Activated CD8-positive, alpha-beta memory T cell treated with anti-CD3 and anti-CD28 coated beads, Interleukin-2, amount 10 ng/mL, durations not matched to agents 7 days and 5 days (primary cell): ENCODE measurements around the gene DHCR7. TPM values are rescaled to one million over a fixed set of nuclear protein-coding genes. Genes with fewer than 3 reads are reported as not detected.

Experiments used
- ATAC-seq: fragments of 150-1000 bp; cut with Tn5 transposase; one replicate; pipeline ENCODE4 v1.10.0; 2021; ENCODE audit warnings: moderate library complexity
- CTCF ChIA-PET: fragments of 350-600 bp; sonication (Branson Sonifier 250); formaldehyde crosslinking; loops from one replicate; lab custom pipeline; 2021; ENCODE audit warnings: antibody characterized with exemption; lab: Charles Lee
- DNase-seq: peaks from one replicate; pipeline ENCODE4 v3.0.0-alpha.2; 2020
- H3K27ac Mint-ChIP-seq: one replicate; pipeline ENCODE4 v1.8.0; 2021; ENCODE audit warnings: mild to moderate bottlenecking, mixed read lengths
- H3K27me3 Mint-ChIP-seq: one replicate; pipeline ENCODE4 v1.8.0; 2021; ENCODE audit warnings: mixed read lengths
- H3K36me3 Mint-ChIP-seq: one replicate; pipeline ENCODE4 v1.8.0; 2021; ENCODE audit warnings: mild to moderate bottlenecking, mixed read lengths
- H3K4me1 Mint-ChIP-seq: one replicate; pipeline ENCODE4 v1.8.0; 2021; ENCODE audit warnings: mixed read lengths
- H3K4me3 Mint-ChIP-seq: one replicate; pipeline ENCODE4 v1.8.0; 2021; ENCODE audit warnings: mild to moderate bottlenecking, moderate library complexity, mixed read lengths
- H3K9me3 Mint-ChIP-seq: one replicate; pipeline ENCODE4 v1.8.0; 2022; ENCODE audit warnings: low read depth, mixed read lengths
- total RNA-seq, 2 experiments: library from RNA; stranded (reverse); gene quantifications; one replicate each; pipeline ENCODE4 v1.2.3, GENCODE V29; 2021

Gene DHCR7
- total RNA-seq, 2 experiments from 2014 or later: 54.7 to 90.5 TPM

GRCh38 chr11:71484248-71485062, 36.3 kb upstream of the DHCR7 start:
- no peak for ATAC-seq
- Mint-ChIP-seq H3K36me3 (peaks cover 48% of the 10 kb centered on the region), H3K4me3 (no peak overlapping the region), H3K27me3 (no peaks in the 10 kb centered on the region), H3K4me1 (peaks cover 15% of the 10 kb centered on the region), H3K27ac (no peak overlapping the region), H3K9me3 (no peaks in the 10 kb centered on the region)
- CTCF ChIA-PET: no interaction called here
- DNase-seq: no peak

DNA sequence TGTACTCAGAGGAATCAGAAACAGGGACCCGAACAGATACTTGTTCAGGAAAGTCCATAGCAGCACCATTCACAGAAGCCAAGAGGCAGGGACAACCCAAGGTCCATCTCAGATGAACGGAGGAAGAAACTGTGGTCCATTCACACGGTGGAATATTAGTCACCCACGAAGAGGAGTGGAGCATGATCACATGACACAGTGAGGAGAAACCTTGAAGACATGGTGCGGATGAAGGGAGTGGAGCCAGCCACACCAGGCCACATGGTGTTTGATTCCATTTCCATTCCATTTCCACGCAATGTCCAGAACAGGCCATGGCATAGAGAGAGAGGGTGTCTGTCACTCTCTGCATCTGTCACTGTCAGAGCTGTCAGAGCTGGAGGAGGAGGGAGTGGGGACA, 35.5 kb upstream of the DHCR7 start:
- no peak for DNase-seq
- H3K27me3 Mint-ChIP-seq: no peaks in the 10 kb centered on the region
- no peaks in the 10 kb centered on the region for H3K9me3 Mint-ChIP-seq
- peaks cover 8% of the 10 kb centered on the region for H3K4me1 Mint-ChIP-seq
- no peak overlapping the region for H3K27ac Mint-ChIP-seq
- H3K4me3 Mint-ChIP-seq: no peak overlapping the region
- peaks cover 50% of the 10 kb centered on the region for H3K36me3 Mint-ChIP-seq
- no peak for ATAC-seq
- CTCF ChIA-PET: no interaction called here

DNA sequence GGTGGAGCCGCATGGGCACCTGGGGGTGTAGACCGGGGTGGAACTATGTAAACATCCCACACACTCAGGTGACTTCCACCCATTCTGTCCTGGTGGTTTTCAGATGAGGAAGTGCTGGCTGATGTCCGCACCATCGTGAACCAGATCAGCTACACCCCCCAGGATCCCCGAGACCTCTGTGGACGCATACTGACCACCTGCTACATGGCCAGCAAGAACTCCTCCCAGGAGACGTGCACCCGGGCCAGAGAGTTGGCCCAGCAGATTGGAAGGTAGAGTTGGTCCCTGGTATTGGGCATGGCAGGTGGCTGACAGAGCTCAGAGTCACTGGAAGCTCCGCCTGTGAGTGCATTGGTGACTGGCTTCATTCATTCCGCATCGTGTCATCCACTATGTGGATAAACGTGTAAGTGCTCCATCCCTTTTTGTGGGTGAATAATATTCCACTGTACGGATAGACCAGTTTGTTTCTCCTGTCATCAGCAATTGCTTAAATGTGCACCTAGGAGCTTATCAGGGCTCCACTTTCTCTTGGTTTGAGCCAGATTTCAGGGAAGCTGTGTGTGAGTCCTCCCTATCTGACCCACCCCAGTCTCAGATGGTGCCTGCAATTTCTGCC, 34.7 kb upstream of the DHCR7 start:
- peaks cover 50% of the 10 kb centered on the region for H3K36me3 Mint-ChIP-seq
- no peaks in the 10 kb centered on the region for H3K27me3 Mint-ChIP-seq
- no peak overlapping the region for H3K4me3 Mint-ChIP-seq
- no peak overlapping the region for H3K27ac Mint-ChIP-seq
- H3K4me1 Mint-ChIP-seq: peaks cover 1% of the 10 kb centered on the region
- no peak for ATAC-seq
- CTCF ChIA-PET: no interaction called here
- DNase-seq: no peak
- H3K9me3 Mint-ChIP-seq: no peaks in the 10 kb centered on the region

- CTCF ChIA-PET: no interaction called here
- DNase-seq (no peak), ATAC-seq (no peak)
- H3K27me3 Mint-ChIP-seq: no peaks in the 10 kb centered on the region
- H3K4me3 Mint-ChIP-seq: no peak overlapping the region
- H3K27ac Mint-ChIP-seq: no peak overlapping the region
- H3K36me3 Mint-ChIP-seq: peaks cover 48% of the 10 kb centered on the region
- H3K4me1 Mint-ChIP-seq: no peaks in the 10 kb centered on the region
- no peaks in the 10 kb centered on the region for H3K9me3 Mint-ChIP-seq
Measured at GRCh38 chr11:71482216-71482615, 34.0 kb upstream of the DHCR7 start.

DNA sequence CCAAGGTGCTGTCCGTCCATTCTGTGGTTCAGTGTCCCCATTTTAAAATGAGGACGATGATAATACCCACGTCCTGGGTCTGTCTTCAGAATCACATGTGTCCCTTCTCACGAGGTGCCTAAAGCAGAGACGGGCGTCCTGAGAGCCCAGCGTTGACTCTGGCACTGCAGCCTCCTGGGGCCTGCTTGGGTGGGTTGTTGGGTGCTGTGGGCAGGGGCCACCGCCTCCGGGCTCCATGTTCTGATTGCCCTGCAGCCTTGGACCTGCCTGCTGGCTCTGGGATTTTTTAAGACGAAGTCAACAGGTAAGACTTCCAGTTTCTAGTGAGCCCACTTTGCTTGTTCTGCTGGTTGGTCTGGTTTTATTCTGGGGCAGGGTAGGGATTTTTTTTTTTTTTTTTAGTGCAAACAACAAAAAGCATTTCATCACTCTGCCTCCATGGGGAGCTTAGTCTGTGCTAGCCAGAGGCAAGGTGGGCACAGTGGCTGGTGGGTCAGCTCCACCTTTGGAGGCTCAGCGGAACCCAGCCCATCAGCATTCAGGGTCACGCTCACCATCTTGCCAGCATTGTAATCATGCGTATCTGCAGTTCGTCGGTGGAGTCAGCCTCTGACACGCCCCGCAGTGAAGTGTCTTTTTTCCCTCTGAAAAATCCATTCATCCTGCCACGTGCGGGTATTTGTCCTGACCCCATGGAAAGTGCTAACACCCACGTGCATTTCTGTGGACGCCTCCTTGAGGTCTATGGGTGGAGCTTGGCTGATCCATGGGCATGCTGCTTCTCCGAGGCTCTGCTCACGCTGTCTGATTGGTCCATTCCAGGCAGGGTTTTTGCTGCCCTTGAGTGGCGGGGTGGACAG, 33.1 kb upstream of the DHCR7 start:
- no peak for ATAC-seq
- Mint-ChIP-seq H3K4me3 (no peak overlapping the region), H3K27me3 (no peaks in the 10 kb centered on the region), H3K36me3 (peaks cover 46% of the 10 kb centered on the region), H3K4me1 (no peaks in the 10 kb centered on the region), H3K9me3 (no peaks in the 10 kb centered on the region), H3K27ac (no peak overlapping the region)
- CTCF ChIA-PET: no interaction called here
- no peak for DNase-seq

GRCh38 chr11:71478528-71478840, 30.3 kb upstream of the DHCR7 start:
- Mint-ChIP-seq H3K4me1 (no peaks in the 10 kb centered on the region), H3K4me3 (no peak overlapping the region), H3K9me3 (no peaks in the 10 kb centered on the region), H3K27me3 (no peaks in the 10 kb centered on the region), H3K27ac (no peak overlapping the region), H3K36me3 (peaks cover 35% of the 10 kb centered on the region)
- CTCF ChIA-PET: no interaction called here
- no peak for DNase-seq
- ATAC-seq: no peak

GRCh38 chr11:71477641-71478527, 29.7 kb upstream of the DHCR7 start:
- CTCF ChIA-PET: no interaction called here
- no peaks in the 10 kb centered on the region for H3K4me1 Mint-ChIP-seq
- no peak for ATAC-seq
- no peak overlapping the region for H3K27ac Mint-ChIP-seq
- peaks cover 30% of the 10 kb centered on the region for H3K36me3 Mint-ChIP-seq
- DNase-seq: no peak
- no peaks in the 10 kb centered on the region for H3K9me3 Mint-ChIP-seq
- H3K4me3 Mint-ChIP-seq: no peak overlapping the region
- H3K27me3 Mint-ChIP-seq: no peaks in the 10 kb centered on the region

GRCh38 chr11:71476926-71477640, 28.9 kb upstream of the DHCR7 start:
- H3K27ac Mint-ChIP-seq: no peak overlapping the region
- ATAC-seq (no peak), DNase-seq (no peak)
- H3K9me3 Mint-ChIP-seq: no peaks in the 10 kb centered on the region
- no peaks in the 10 kb centered on the region for H3K4me1 Mint-ChIP-seq
- H3K36me3 Mint-ChIP-seq: peaks cover 28% of the 10 kb centered on the region
- no peak overlapping the region for H3K4me3 Mint-ChIP-seq
- CTCF ChIA-PET: no interaction called here
- no peaks in the 10 kb centered on the region for H3K27me3 Mint-ChIP-seq

- H3K9me3 Mint-ChIP-seq: no peaks in the 10 kb centered on the region
- no peaks in the 10 kb centered on the region for H3K27me3 Mint-ChIP-seq
- H3K36me3 Mint-ChIP-seq: peaks cover 23% of the 10 kb centered on the region
- H3K4me1 Mint-ChIP-seq: no peaks in the 10 kb centered on the region
- CTCF ChIA-PET: no interaction called here
- DNase-seq: no peak
- ATAC-seq: no peak
- H3K27ac Mint-ChIP-seq: no peak overlapping the region
- H3K4me3 Mint-ChIP-seq: no peak overlapping the region
Measured at GRCh38 chr11:71476031-71476430, 27.8 kb upstream of the DHCR7 start.

DNA sequence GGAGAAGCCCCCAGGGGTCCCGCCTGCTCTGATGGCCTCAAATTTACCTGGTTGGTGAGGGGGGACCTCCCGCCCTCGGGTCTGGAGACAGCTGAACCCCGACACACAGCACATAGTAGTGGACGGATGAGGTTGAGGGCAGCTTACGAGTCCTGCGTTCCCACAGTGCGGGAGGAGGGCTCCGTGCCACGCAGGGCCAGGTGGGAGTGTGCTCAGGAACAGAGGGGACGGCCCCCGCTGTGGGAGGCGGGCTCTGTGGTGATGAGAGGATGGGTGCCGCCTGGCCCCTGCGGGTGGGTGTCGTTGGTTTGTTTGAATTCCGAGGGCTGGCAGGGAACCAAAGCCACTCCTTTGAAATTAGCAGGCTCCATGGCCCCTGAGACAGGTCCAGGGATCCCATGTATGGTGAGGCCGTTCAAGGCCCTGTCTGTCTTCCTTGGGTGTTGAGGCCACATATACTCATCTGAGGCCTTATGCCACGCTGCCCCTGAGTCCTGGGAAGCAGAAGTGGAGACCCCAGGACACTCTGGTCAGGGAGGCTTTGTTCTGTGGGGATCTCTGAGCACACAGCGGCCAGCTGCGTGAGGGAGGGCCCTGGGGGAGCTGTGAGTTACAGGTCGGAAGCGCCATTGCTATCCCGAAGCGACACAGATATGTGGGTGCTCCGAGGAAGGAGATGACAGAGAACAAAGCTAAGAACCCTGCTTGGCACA, 26.7 kb upstream of the DHCR7 start:
- H3K27ac Mint-ChIP-seq: no peak overlapping the region
- DNase-seq (no peak), ATAC-seq (no peak)
- CTCF ChIA-PET: no interaction called here
- no peaks in the 10 kb centered on the region for H3K27me3 Mint-ChIP-seq
- H3K9me3 Mint-ChIP-seq: no peaks in the 10 kb centered on the region
- no peaks in the 10 kb centered on the region for H3K4me1 Mint-ChIP-seq
- H3K4me3 Mint-ChIP-seq: no peak overlapping the region
- H3K36me3 Mint-ChIP-seq: peaks cover 22% of the 10 kb centered on the region

GRCh38 chr11:71474141-71474770, 26.1 kb upstream of the DHCR7 start:
- no peak for DNase-seq
- peaks cover 19% of the 10 kb centered on the region for H3K36me3 Mint-ChIP-seq
- no peak overlapping the region for H3K27ac Mint-ChIP-seq
- H3K27me3 Mint-ChIP-seq: no peaks in the 10 kb centered on the region
- no peaks in the 10 kb centered on the region for H3K9me3 Mint-ChIP-seq
- no peaks in the 10 kb centered on the region for H3K4me1 Mint-ChIP-seq
- ATAC-seq: no peak
- H3K4me3 Mint-ChIP-seq: no peak overlapping the region
- CTCF ChIA-PET: no interaction called here

GRCh38 chr11:71473793-71474080, 25.5 kb upstream of the DHCR7 start:
- DNase-seq (no peak), ATAC-seq (no peak)
- CTCF ChIA-PET: no interaction called here
- Mint-ChIP-seq H3K9me3 (no peaks in the 10 kb centered on the region), H3K4me3 (no peak overlapping the region), H3K4me1 (no peaks in the 10 kb centered on the region), H3K27me3 (no peaks in the 10 kb centered on the region), H3K36me3 (peaks cover 19% of the 10 kb centered on the region), H3K27ac (no peak overlapping the region)
